HepG2 (cell line): Measurements from ENCODE around the gene NRP1. TPM values are rescaled to one million over a fixed set of nuclear protein-coding genes. Genes with fewer than 3 reads are reported as not detected.

Experiments
- ASH2L ChIP-seq: fragments of 300-600, 200-600 bp; sonication (generic); IDR thresholded peaks from 2 replicates; pipeline ENCODE4 v1.7.0; 2017; ENCODE audit warnings: low read depth, mild to moderate bottlenecking, moderate library complexity, mixed read lengths, low read length; ENCODE audit not compliant: insufficient read length
- ATF2 ChIP-seq: sonication (generic); formaldehyde crosslinking; IDR thresholded peaks from 2 replicates; pipeline ENCODE4 v1.4.0; 2020; ENCODE audit warnings: missing genetic modification reagents
- CENPT ChIP-seq: sonication (generic); formaldehyde crosslinking; IDR thresholded peaks from 2 replicates; pipeline ENCODE4 v1.8.0; 2022; ENCODE audit warnings: low read depth, mild to moderate bottlenecking, moderate library complexity, missing genetic modification reagents
- CTCF ChIP-seq: sonication (generic); formaldehyde crosslinking; IDR thresholded peaks from 2 replicates; pipeline ENCODE4 v1.5.0; 2020; ENCODE audit warnings: mild to moderate bottlenecking, missing genetic modification reagents, moderate library complexity
- FOXO4 ChIP-seq: sonication (generic); formaldehyde crosslinking; conservative IDR thresholded peaks from 2 replicates; pipeline ENCODE4 v1.8.1; 2023; ENCODE audit warnings: missing genetic modification reagents
- HOXA5 ChIP-seq: sonication (generic); formaldehyde crosslinking; IDR thresholded peaks from 2 replicates; pipeline ENCODE4 v1.4.0; 2020; ENCODE audit warnings: missing genetic modification reagents
- IRF1 ChIP-seq: sonication (generic); formaldehyde crosslinking; IDR thresholded peaks from 2 replicates; pipeline ENCODE4 v1.4.0; 2020; ENCODE audit warnings: low read depth, mild to moderate bottlenecking, missing genetic modification reagents
- KDM6A ChIP-seq: IDR thresholded peaks from 2 replicates; pipeline ENCODE4 v1.6.1; 2016; ENCODE audit warnings: low read depth
- MED1 ChIP-seq: sonication (generic); formaldehyde crosslinking; IDR thresholded peaks from 2 replicates; pipeline ENCODE4 v1.4.0; 2020; ENCODE audit warnings: missing genetic modification reagents
- MIER3 ChIP-seq: IDR thresholded peaks from 2 replicates; pipeline ENCODE4 v1.6.1; 2016; ENCODE audit warnings: missing compliant biosample characterization, borderline replicate concordance
- NFIC ChIP-seq: IDR thresholded peaks from 2 replicates; pipeline ENCODE4 v1.6.1; 2012; ENCODE audit warnings: mild to moderate bottlenecking, low read length, inconsistent platforms
- NFKB2 ChIP-seq: sonication (generic); formaldehyde crosslinking; IDR thresholded peaks from 2 replicates; pipeline ENCODE4 v1.4.0; 2020; ENCODE audit warnings: missing genetic modification reagents, borderline replicate concordance
- PAX8 ChIP-seq: sonication (generic); formaldehyde crosslinking; IDR thresholded peaks from 2 replicates; pipeline ENCODE4 v1.8.0; 2022; ENCODE audit warnings: mild to moderate bottlenecking, missing genetic modification reagents, borderline replicate concordance
- PHF21A ChIP-seq: sonication (generic); formaldehyde crosslinking; IDR thresholded peaks from 2 replicates; pipeline ENCODE4 v1.5.0; 2020; ENCODE audit warnings: mild to moderate bottlenecking, missing genetic modification reagents
- RAD21 ChIP-seq: fragments of 450-650 bp; formaldehyde crosslinking; IDR thresholded peaks from 2 replicates; pipeline ENCODE4 v1.5.0; 2020; ENCODE audit warnings: mild to moderate bottlenecking
- SAP130 ChIP-seq: IDR thresholded peaks from 2 replicates; pipeline ENCODE4 v1.6.1; 2016; ENCODE audit warnings: low read depth
- THRA ChIP-seq: sonication (generic); formaldehyde crosslinking; IDR thresholded peaks from 2 replicates; pipeline ENCODE4 v1.4.0; 2020; ENCODE audit warnings: missing genetic modification reagents, borderline replicate concordance
- ZFX ChIP-seq: sonication (generic); formaldehyde crosslinking; IDR thresholded peaks from 2 replicates; pipeline ENCODE4 v1.4.0; 2020; ENCODE audit warnings: mild to moderate bottlenecking, low read depth, missing genetic modification reagents, moderate library complexity
- ZMAT3 ChIP-seq: sonication (generic); formaldehyde crosslinking; conservative IDR thresholded peaks from 2 replicates; pipeline ENCODE4 v1.7.0; 2021; ENCODE audit warnings: missing genetic modification reagents
- ZNF335 ChIP-seq: sonication (generic); formaldehyde crosslinking; IDR thresholded peaks from 2 replicates; pipeline ENCODE4 v1.4.0; 2020; ENCODE audit warnings: missing genetic modification reagents
- ZNF570 ChIP-seq: sonication (generic); formaldehyde crosslinking; IDR thresholded peaks from 2 replicates; pipeline ENCODE4 v1.4.0; 2020; ENCODE audit warnings: mild to moderate bottlenecking, missing genetic modification reagents, borderline replicate concordance
- ZNF615 ChIP-seq: sonication (generic); formaldehyde crosslinking; IDR thresholded peaks from 2 replicates; pipeline ENCODE4 v1.5.0; 2020; ENCODE audit warnings: mild to moderate bottlenecking, missing genetic modification reagents, borderline replicate concordance
- ZNF749 ChIP-seq: sonication (generic); formaldehyde crosslinking; IDR thresholded peaks from 2 replicates; pipeline ENCODE4 v1.8.0; 2022; ENCODE audit warnings: mild to moderate bottlenecking, missing genetic modification reagents, moderate library complexity, borderline replicate concordance
- ZSCAN12 ChIP-seq: sonication (generic); formaldehyde crosslinking; IDR thresholded peaks from 2 replicates; pipeline ENCODE4 v1.9.0; 2021; ENCODE audit warnings: mild to moderate bottlenecking, missing genetic modification reagents
- polyA plus RNA-seq, 8 experiments: library from polyadenylated mRNA; depleted of rRNA in 3 of 8; stranded (reverse) in 7 of 8; unstranded in 1 of 8; fragments of >200 nt; fragmentation: Illumina TruSeq in 4 of 8; extraction: Trizol in 4 of 8; gene quantifications; 2 replicates each; pipeline versions ENCODE4 v1.2.1 to v1.2.3, GENCODE V29; 2011 to 2016; ENCODE audit warnings: low read depth in 4 of 8, missing spikeins in 1 of 8, mixed read lengths in 1 of 8; ENCODE audit not compliant: insufficient read depth in 1 of 8
- total RNA-seq, 5 experiments: library from RNA; depleted of rRNA; stranded (reverse); fragments of >200 nt; fragmentation: Illumina TruSeq; extraction: Trizol; gene quantifications; 2 replicates each; pipeline ENCODE4 v1.2.3, GENCODE V29; 2016; ENCODE audit warnings: low read depth in 1 of 5

The NRP1 gene
- total and polyA plus RNA-seq, 2 of the 13 experiments (the other 11 are each of a cell fraction or from before 2014, with no cell fraction given) = 5.3 to 5.8 TPM

- TF ChIP-seq ZNF335 (CRISPR knock-in tag) (no peak), MED1 (CRISPR knock-in tag) (no peak), ASH2L (peak; percentile 36), ATF2 (CRISPR knock-in tag) (no peak), ZNF570 (no peak), PHF21A (CRISPR knock-in tag) (0 out of 2 replicates have a peak, but pooled peaks have one; percentile 4), RAD21 (CRISPR knock-in tag) (peak; percentile 74), FOXO4 (CRISPR knock-in tag) (no peak), HOXA5 (CRISPR knock-in tag) (no peak), ZSCAN12 (no peak), KDM6A (CRISPR knock-in tag) (no peak), ZNF615 (CRISPR knock-in tag) (no peak), THRA (CRISPR knock-in tag) (0 out of 2 replicates have a peak, but pooled peaks have one; percentile 31), CENPT (CRISPR knock-in tag) (no peak), PAX8 (no peak), ZFX (no peak), ZNF749 (CRISPR knock-in tag) (no peak), NFIC (peak; percentile 64; the same call in 1 of the 2 replicates), NFKB2 (CRISPR knock-in tag) (no peak), SAP130 (peak; percentile 25; the same call in 1 of the 2 replicates), MIER3 (CRISPR knock-in tag) (no peak), CTCF (CRISPR knock-in tag) (peak; percentile 89), IRF1 (CRISPR knock-in tag) (no peak), ZMAT3 (CRISPR knock-in tag) (no peak)
These were observed 3.7 kb downstream of the NRP1 start (continued) for GRCh38 chr10:33330543-33331378.
